GM23338 (cell line): ENCODE measurements around the gene LGALS3. TPM values are rescaled to one million over a fixed set of nuclear protein-coding genes. Genes with fewer than 3 reads are reported as not detected.

Experiments used
- ATAC-seq: fragments of 200-7000 bp; cut with Tn5 transposase; 3 replicates; pipeline ENCODE4 v1.9.1; 2020
- DNase-seq: peaks from one replicate; pipeline ENCODE4 v3.0.0-alpha.2; 2015; ENCODE audit warnings: low spot score
- H2AFZ ChIP-seq: fragments of 200-600 bp; sonication (generic); 2 replicates; pipeline ENCODE4 v1.8.0; 2016; ENCODE audit warnings: antibody characterized with exemption, mild to moderate bottlenecking, moderate library complexity
- H3F3A ChIP-seq: fragments of 200-600 bp; sonication (generic); replicated peaks from 2 replicates; pipeline ENCODE4 v1.8.0; 2017; ENCODE audit warnings: antibody characterized with exemption, mixed run types, low read depth
- H3K27ac ChIP-seq: fragments of 200-600 bp; sonication (generic); 2 replicates; pipeline ENCODE4 v1.6.1; 2016; ENCODE audit warnings: low read depth
- H3K27me3 ChIP-seq: fragments of 200-600 bp; sonication (generic); 2 replicates; pipeline ENCODE4 v1.8.0; 2016; ENCODE audit warnings: mild to moderate bottlenecking, mixed run types, moderate library complexity; ENCODE audit not compliant: insufficient read depth
- H3K36me3 ChIP-seq: fragments of 200-600 bp; sonication (generic); 2 replicates; pipeline ENCODE4 v1.8.0; 2016; ENCODE audit warnings: mild to moderate bottlenecking; ENCODE audit not compliant: insufficient read depth
- H3K4me1 ChIP-seq: fragments of 200-600 bp; sonication (generic); 2 replicates; pipeline ENCODE4 v1.8.0; 2016; ENCODE audit warnings: mild to moderate bottlenecking, moderate library complexity; ENCODE audit not compliant: insufficient read depth
- H3K4me2 ChIP-seq: fragments of 200-600 bp; sonication (generic); 2 replicates; pipeline ENCODE4 v1.7.1; 2017; ENCODE audit warnings: mixed run types
- H3K4me3 ChIP-seq: fragments of 200-600 bp; sonication (generic); 2 replicates; pipeline ENCODE4 v1.6.1; 2016; ENCODE audit warnings: mixed run types
- H3K79me2 ChIP-seq: fragments of 200-600 bp; sonication (generic); replicated peaks from 2 replicates; pipeline ENCODE4 v1.8.0; 2017; ENCODE audit warnings: mild to moderate bottlenecking; ENCODE audit not compliant: insufficient read depth
- H3K9me2 ChIP-seq: fragments of 200-600 bp; sonication (generic); 2 replicates; pipeline ENCODE4 v1.8.0; 2017; ENCODE audit not compliant: insufficient read depth
- H4K20me1 ChIP-seq: fragments of 200-600 bp; sonication (generic); replicated peaks from 2 replicates; pipeline ENCODE4 v1.8.0; 2017; ENCODE audit warnings: mild to moderate bottlenecking; ENCODE audit not compliant: insufficient read depth
- H3K27ac Mint-ChIP-seq: 2 replicates; pipeline ENCODE4 v1.8.0; 2020; ENCODE audit warnings: inconsistent platforms, mild to moderate bottlenecking, moderate library complexity, mixed read lengths
- H3K27me3 Mint-ChIP-seq: 3 replicates; pipeline ENCODE4 v1.8.0; 2022; ENCODE audit warnings: low read depth, mild to moderate bottlenecking, moderate library complexity, mixed read lengths, inconsistent platforms; ENCODE audit not compliant: insufficient read depth, poor library complexity
- H3K36me3 Mint-ChIP-seq: 3 replicates; pipeline ENCODE4 v1.8.0; 2021; ENCODE audit warnings: low read depth, mild to moderate bottlenecking, inconsistent platforms, moderate library complexity, mixed read lengths
- H3K4me1 Mint-ChIP-seq: 3 replicates; pipeline ENCODE4 v1.8.0; 2020; ENCODE audit warnings: mild to moderate bottlenecking, inconsistent platforms, mixed read lengths
- H3K4me3 Mint-ChIP-seq: 3 replicates; pipeline ENCODE4 v1.8.0; 2021; ENCODE audit warnings: moderate library complexity, mild to moderate bottlenecking, inconsistent platforms, mixed read lengths
- H3K9me3 Mint-ChIP-seq: 3 replicates; pipeline ENCODE4 v1.8.0; 2020; ENCODE audit warnings: moderate library complexity, mild to moderate bottlenecking, inconsistent platforms, mixed read lengths
- CREB1 ChIP-seq: fragments of 250-450 bp; sonication (Bioruptor Pico); IDR thresholded peaks from 2 replicates; pipeline ENCODE4 v1.5.0; 2020; ENCODE audit warnings: low read depth, mild to moderate bottlenecking, moderate library complexity
- ETS1 ChIP-seq: IDR thresholded peaks from 2 replicates; pipeline ENCODE4 v1.6.1; 2016; ENCODE audit warnings: antibody characterized with exemption
- POLR2AphosphoS5 ChIP-seq: IDR thresholded peaks from 2 replicates; pipeline ENCODE4 v1.6.1; 2016; ENCODE audit warnings: antibody characterized with exemption, low read depth
- ZNF331 ChIP-seq: fragments of 250-450 bp; sonication (Bioruptor Pico); IDR thresholded peaks from 2 replicates; pipeline ENCODE4 v1.5.0; 2020; ENCODE audit warnings: low read depth, mild to moderate bottlenecking, moderate library complexity
- polyA plus RNA-seq: library from polyadenylated mRNA; unstranded; fragments of >200 nt; fragmentation: Nextera tagmentation; extraction: Ambion mirVana; gene quantifications from 2 replicates; pipeline ENCODE4 v1.2.1, GENCODE V29; 2016
- total RNA-seq: library from RNA; depleted of rRNA; stranded (reverse); fragments of >200 nt; shearing (Covaris generic); gene quantifications from 2 replicates; pipeline ENCODE4 v1.2.3, GENCODE V29; 2014
- TF ChIP-seq, protein P1 (sequence below): fragments of 250-450 bp; sonication (Bioruptor Pico); IDR thresholded peaks from 2 replicates; pipeline ENCODE4 v1.5.0; 2020; ENCODE audit warnings: mild to moderate bottlenecking, moderate library complexity

The LGALS3 gene
- total and polyA plus RNA-seq, 2 experiments from 2014 or later: 7.2 to 10.9 TPM

DNA sequence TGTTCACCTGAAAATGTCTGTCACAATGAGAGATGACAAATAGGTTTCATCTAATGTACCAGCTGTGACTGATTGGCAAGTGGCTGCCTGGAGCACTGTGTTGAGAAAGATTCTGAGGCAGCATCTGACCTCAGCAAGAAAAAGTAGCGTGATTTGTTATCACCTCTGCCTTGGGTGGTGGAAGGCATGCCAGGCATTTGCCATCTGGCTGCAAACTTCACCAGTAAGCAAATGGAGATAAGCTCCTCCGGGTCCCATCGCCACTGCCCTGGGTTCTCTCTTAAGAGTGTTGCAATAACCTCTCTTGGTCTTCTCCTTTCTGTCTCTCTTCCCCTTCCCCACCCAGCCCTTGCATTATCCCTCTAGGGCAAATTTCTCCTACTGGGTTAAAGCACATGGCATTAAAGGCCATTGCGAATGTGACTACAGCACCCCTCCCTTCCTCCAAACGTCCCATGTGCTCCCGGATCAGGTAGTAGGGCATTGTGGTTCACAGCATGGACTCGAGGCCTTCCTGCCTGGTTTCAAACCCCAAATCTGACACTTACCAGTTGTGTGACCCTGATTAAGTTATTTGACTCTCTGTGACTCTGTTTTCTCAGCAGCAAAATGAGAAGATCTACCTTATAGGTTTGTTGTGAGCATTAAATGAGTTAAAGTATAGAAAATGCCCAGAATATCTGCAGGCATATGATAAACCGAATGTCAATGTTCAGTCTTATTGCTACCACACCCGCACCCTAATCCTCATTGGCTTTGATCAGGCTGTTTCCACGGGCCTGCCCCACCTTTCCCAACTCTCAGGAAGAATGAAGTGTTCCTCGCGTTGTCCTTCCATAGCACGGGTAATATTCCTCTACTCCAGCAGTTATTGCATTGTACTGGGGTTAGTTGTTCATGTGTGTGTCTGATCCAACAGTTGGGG is 8.2 kb upstream of the LGALS3 start (continued):
- TF ChIP-seq, protein P1, sequence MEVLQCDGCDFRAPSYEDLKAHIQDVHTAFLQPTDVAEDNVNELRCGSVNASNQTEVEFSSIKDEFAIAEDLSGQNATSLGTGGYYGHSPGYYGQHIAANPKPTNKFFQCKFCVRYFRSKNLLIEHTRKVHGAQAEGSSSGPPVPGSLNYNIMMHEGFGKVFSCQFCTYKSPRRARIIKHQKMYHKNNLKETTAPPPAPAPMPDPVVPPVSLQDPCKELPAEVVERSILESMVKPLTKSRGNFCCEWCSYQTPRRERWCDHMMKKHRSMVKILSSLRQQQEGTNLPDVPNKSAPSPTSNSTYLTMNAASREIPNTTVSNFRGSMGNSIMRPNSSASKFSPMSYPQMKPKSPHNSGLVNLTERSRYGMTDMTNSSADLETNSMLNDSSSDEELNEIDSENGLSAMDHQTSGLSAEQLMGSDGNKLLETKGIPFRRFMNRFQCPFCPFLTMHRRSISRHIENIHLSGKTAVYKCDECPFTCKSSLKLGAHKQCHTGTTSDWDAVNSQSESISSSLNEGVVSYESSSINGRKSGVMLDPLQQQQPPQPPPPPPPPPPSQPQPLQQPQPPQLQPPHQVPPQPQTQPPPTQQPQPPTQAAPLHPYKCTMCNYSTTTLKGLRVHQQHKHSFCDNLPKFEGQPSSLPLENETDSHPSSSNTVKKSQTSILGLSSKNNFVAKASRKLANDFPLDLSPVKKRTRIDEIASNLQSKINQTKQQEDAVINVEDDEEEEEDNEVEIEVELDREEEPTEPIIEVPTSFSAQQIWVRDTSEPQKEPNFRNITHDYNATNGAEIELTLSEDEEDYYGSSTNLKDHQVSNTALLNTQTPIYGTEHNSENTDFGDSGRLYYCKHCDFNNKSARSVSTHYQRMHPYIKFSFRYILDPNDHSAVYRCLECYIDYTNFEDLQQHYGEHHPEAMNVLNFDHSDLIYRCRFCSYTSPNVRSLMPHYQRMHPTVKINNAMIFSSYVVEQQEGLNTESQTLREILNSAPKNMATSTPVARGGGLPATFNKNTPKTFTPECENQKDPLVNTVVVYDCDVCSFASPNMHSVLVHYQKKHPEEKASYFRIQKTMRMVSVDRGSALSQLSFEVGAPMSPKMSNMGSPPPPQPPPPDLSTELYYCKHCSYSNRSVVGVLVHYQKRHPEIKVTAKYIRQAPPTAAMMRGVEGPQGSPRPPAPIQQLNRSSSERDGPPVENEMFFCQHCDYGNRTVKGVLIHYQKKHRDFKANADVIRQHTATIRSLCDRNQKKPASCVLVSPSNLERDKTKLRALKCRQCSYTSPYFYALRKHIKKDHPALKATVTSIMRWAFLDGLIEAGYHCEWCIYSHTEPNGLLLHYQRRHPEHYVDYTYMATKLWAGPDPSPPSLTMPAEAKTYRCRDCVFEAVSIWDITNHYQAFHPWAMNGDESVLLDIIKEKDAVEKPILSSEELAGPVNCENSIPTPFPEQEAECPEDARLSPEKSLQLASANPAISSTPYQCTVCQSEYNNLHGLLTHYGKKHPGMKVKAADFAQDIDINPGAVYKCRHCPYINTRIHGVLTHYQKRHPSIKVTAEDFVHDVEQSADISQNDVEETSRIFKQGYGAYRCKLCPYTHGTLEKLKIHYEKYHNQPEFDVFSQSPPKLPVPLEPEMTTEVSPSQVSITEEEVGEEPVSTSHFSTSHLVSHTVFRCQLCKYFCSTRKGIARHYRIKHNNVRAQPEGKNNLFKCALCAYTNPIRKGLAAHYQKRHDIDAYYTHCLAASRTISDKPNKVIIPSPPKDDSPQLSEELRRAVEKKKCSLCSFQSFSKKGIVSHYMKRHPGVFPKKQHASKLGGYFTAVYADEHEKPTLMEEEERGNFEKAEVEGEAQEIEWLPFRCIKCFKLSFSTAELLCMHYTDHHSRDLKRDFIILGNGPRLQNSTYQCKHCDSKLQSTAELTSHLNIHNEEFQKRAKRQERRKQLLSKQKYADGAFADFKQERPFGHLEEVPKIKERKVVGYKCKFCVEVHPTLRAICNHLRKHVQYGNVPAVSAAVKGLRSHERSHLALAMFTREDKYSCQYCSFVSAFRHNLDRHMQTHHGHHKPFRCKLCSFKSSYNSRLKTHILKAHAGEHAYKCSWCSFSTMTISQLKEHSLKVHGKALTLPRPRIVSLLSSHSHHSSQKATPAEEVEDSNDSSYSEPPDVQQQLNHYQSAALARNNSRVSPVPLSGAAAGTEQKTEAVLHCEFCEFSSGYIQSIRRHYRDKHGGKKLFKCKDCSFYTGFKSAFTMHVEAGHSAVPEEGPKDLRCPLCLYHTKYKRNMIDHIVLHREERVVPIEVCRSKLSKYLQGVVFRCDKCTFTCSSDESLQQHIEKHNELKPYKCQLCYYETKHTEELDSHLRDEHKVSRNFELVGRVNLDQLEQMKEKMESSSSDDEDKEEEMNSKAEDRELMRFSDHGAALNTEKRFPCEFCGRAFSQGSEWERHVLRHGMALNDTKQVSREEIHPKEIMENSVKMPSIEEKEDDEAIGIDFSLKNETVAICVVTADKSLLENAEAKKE (CRISPR knock-in tag): no peak
- TF ChIP-seq CREB1 (CRISPR knock-in tag): no peak
- TF ChIP-seq ETS1: no peak
- TF ChIP-seq ZNF331 (CRISPR knock-in tag): no peak
- no peak for TF ChIP-seq POLR2AphosphoS5

DNA sequence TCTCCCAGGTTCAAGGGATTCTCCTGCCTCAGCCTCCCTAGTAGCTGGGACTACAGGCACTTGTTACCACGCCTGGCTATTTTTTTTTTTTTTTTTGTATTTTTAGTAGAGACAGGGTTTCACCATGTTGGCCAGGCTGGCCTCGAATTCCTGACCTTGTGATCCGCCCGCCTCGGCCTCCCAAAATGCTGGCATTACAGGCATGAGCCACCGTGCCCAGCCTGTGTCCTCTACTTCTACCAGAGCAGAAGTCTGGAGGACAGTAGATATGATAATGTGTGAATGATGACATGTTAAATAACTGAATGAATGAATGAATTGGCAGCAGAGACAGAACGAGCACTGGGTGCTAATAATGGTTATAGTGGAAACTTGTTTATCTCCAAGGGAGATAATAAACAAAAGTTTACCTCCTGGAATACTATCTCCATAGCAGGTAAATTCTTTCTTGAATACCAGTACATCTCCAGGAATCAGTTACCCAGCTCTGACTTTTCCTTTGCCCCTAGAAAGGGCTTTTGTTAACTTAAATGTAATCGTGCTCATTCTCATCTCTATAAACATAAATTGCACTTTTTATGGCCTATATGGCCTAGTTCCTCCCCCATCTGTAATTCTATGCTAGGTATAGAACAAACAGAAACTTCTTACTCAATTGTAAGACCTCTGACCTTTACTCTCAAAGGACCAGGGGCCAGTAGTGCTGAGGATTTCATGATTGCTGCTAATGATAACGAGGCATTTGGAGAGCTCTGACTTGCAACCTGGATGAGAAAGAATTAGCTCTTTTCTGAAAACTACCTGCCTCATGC is 7.2 kb upstream of the LGALS3 start:
- no peaks in the 10 kb centered on the region for H3K4me1 ChIP-seq
- H2AFZ ChIP-seq: no peak overlapping the region
- ATAC-seq (no peak), DNase-seq (no peak)
- H3K36me3 Mint-ChIP-seq: no peaks in the 10 kb centered on the region
- H3K9me3 Mint-ChIP-seq: no peaks in the 10 kb centered on the region
- H3K4me2 ChIP-seq: no peak overlapping the region
- H3K4me3 Mint-ChIP-seq: no peak overlapping the region
- no peaks in the 10 kb centered on the region for H4K20me1 ChIP-seq
- H3K79me2 ChIP-seq: no peaks in the 10 kb centered on the region
- peaks cover 5% of the 10 kb centered on the region; the same call in 2 of the 3 replicates for H3K4me1 Mint-ChIP-seq
- no peaks in the 10 kb centered on the region for H3F3A ChIP-seq
- no peak overlapping the region for H3K27ac ChIP-seq
- no peaks in the 10 kb centered on the region for H3K36me3 ChIP-seq
- H3K27me3 ChIP-seq: peaks cover 6% of the 10 kb centered on the region
- no peaks in the 10 kb centered on the region for H3K9me2 ChIP-seq
- peaks cover 5% of the 10 kb centered on the region for H3K27me3 Mint-ChIP-seq
- H3K4me3 ChIP-seq: no peak overlapping the region
- H3K27ac Mint-ChIP-seq: no peak overlapping the region
- TF ChIP-seq, protein P1 (CRISPR knock-in tag): no peak
